ENCODE measurements around the gene KLHL26.
"Not testable (repeated sequence)": the region's sequence is repeated elsewhere in the genome, so short reads cannot be mapped to it uniquely, and the experiment has no call there.

Gene KLHL26

GRCh38 chr19:18591735-18592385 is 45.0 kb upstream of the KLHL26 start:
- no peak overlapping the region for H3K27ac ChIP-seq
- no peak for TF ChIP-seq CTCF (conservative IDR thresholded peaks at IDR 0.05)

GRCh38 chr19:18592732-18593131 is 44.1 kb upstream of the KLHL26 start:
- not testable (repeated sequence) for H3K27ac ChIP-seq

GRCh38 chr19:18593367-18594095 is 43.3 kb upstream of the KLHL26 start:
- H3K27ac ChIP-seq: peak overlapping the region; percentile 37
- no peak for TF ChIP-seq CTCF (conservative IDR thresholded peaks at IDR 0.05)

- H3K27ac ChIP-seq: peak overlapping the region; percentile 37
- TF ChIP-seq CTCF (conservative IDR thresholded peaks at IDR 0.05): peak; percentile 97
These were observed 42.6 kb upstream of the KLHL26 start for GRCh38 chr19:18594096-18594823.

GRCh38 chr19:18594824-18595373 is 41.9 kb upstream of the KLHL26 start:
- TF ChIP-seq CTCF (conservative IDR thresholded peaks at IDR 0.05): no peak
- H3K27ac ChIP-seq: peak overlapping the region; percentile 37; the same call in 1 of the 2 replicates

GRCh38 chr19:18595475-18595874 is 41.4 kb upstream of the KLHL26 start:
- no peak for TF ChIP-seq CTCF (conservative IDR thresholded peaks at IDR 0.05)
- H3K27ac ChIP-seq: no peak overlapping the region

GRCh38 chr19:18596752-18597157 is 40.1 kb upstream of the KLHL26 start:
- no peak overlapping the region for H3K27ac ChIP-seq
- TF ChIP-seq CTCF (conservative IDR thresholded peaks at IDR 0.05): no peak
